ENCODE measurements around the gene NACA.
A peak's percentile ranks its signal among the peaks of the same experiment; 100 is the strongest.
"Not testable (repeated sequence)": the region's sequence is repeated elsewhere in the genome, so short reads cannot be mapped to it uniquely, and the experiment has no call there.

NACA gene

DNA sequence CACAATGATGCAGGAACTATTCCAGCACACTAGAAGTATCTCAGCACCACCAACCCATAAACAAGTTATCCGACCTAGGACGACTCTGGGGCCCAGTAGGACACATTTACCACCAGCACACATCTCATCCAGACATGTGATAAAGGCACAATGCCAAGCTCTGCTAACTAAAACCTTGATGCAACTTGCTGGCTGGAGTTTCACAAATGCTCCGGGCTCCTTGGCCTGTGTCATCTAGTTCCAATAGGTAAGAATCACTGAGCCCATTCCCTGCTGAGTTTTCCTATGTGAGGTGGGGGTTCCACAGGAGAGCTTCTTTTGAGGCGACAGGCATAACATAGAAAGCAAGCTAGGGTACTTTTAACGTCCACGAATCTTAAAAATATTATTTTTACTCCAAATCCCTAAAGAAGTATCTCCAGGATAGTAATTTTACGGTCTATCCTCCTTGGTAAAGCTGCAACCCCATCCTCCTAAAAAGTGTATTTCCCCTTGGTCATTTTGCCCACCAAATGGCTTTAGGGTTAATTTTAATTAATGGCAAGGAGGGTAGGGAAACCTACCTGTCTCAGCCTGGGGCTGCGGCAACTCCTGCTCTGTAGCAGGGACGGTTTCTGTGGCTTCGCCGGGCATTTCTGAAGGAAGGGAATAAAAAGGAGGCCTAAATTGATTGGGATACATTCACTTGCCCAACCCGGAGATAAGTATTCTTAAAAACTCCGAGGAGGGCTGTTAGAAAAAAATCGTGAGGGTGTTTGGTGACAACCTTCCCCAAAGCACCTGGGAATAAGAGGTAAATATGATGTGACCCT is 1.0 kb downstream of the NACA start:
- peak; percentile 60 for DNase-seq (ENCODE audit: low spot score)

DNA sequence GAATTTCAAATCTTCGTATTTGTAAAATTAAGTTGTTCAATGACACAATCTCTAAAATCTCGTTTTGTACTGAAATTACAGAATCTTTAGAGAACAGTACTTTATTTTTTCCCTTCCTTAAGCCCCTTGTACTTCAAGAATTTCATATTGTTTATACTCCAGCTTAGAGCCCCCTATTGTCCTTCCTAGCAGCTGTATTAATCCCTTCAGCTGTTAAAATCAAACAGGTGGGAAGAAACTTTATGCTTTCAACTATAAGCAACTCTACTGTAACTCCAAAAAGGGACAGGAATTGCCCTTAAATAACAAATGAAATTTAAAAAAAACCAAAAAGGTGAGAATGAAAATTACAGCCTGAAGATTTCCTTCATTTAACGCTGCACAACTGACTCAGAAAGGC is 1.7 kb downstream of the NACA start:
- DNase-seq (ENCODE audit: low spot score), result no peak

DNA sequence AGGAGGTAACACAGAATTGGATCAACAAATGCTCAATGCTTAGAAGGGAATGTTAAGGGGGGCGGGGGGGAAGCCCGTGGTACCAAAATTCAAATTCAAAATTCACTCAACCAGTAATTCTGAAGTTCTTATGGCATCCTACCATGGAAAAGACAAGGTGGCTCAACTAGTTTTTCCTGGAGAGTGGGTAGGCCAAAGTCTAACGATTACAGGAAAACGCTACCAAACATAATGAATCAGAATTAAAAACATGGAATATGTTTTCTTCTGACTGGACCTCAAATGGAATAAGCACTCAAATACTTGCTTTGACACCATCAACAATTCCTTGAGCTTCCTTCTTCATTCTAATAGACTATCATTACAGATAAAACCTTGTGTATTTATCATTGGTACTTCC is 2.3 kb downstream of the NACA start:
- no peak for DNase-seq (ENCODE audit: low spot score)

DNA sequence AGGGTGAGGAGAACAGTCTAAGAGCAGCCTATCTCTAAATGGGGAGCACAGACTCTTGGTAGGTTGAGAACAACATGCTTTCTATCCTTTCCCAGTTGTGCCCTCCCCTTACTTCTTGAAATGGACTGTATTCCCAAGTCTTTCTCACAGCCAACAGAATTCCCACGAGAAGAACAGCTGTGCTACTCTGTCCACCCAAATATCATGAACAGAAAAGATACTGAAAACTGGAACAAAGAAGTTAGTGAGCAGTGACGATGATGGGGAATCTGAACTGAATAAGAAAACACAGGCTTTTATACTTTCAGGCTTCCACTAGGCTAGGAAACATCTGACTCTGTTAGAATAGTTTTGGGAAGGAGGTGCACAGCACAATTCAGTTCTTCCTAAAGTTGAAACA is 3.4 kb downstream of the NACA start:
- DNase-seq (ENCODE audit: low spot score), result no peak

DNA sequence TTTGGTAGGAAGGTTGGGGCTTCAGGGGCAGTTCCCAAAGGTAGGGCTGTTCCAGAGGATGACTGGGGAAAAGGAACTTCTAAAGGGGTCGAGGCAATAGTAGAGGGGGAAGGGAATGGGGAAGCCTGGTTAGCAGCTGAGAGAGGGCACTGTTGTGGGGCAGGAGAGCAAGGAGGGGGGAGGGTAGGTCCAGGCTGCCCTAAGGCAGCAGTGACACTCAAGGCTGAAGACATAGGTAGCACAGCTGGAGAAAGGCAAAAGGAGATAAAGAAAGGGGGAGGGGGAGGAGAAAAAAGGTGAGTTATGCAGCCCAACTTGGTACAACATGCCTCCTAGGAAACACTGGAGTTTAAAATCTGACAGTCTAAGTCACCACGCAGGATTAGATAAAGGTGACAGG is 3.9 kb downstream of the NACA start:
- no peak for DNase-seq (ENCODE audit: low spot score)

DNA sequence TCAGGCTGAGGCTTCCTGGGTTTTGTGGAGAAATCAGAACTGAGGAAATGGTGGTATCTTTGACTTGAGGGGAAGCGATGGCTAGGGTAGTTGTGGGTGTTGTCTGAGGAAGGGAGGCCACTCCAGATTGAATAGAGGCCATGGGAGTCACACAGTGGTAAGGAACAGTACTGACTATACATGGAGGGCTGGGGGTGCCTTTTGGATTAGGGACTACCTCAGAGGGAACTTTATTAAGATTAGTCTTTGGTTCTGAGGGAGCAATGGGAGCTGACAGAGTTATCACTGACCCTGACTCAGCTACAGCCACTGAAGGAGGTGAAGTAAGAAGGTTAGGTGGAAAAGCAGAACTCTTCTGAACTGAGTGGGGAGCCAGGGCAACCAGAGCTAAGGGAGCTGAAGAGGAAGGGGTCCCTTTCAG is 4.4 kb downstream of the NACA start:
- DNase-seq (ENCODE audit: low spot score), result no peak

DNA sequence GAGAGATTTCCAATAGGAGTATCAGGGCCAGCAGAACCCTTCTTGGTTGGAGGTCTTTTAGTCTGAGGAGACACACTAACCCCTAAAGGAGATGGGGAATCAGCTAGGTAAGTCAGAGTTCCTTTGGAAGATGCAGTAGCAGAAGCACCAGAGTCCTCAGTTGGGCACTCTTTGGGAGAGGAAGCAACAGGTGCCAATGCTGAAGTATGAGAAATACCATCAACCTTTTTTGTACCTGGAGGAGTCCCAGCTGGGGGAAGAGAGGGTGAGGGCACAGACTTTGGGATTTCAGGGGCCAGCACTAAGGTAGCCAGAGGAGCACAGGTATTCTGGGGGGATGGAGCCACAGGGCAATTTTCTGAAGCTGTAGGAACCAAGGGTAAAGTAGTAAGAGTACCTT is 6.0 kb downstream of the NACA start:
- DNase-seq (ENCODE audit: low spot score), result no peak

DNA sequence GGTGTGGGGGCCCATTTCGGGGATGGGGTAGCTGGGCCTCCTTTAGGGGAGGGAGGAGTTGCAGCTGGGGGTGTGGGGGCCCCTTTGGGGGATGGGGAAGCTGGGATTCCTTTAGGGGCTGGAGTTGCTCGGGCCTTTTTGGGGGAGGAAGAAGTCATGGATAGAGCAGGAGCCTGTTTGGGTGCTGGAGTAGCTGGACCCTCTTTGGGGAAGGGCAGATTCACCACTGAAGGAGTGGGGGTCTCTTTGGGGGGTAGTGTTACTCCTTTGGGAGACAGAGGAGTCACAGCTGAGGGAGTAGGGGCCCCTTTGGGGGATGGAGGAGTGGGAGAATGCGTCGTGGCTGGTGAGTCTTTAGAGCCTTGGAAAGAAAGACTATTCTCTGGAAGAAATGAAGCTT is 6.5 kb downstream of the NACA start:
- no peak for DNase-seq (ENCODE audit: low spot score)

DNA sequence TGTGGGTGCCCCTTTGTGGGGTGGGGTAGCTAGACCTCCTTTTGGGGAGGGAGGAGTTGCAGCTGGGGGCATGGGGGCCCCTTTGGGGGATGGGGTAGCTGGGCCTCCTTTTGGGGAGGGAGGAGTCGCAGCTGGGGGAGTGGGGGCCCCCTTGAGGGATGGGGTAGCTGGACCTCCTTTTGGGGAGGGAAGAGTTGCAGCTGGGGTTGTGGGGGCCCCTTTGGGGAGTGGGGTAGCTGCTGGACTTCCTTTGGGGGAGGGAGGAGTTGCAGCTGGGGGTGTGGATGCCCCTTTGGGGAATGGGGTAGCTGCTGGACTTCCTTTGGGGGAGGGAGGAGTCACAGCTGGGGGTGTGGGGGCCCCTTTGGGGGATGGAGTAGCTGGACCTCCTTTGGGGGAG is 7.0 kb downstream of the NACA start:
- DNase-seq (ENCODE audit: low spot score), result no peak

DNA sequence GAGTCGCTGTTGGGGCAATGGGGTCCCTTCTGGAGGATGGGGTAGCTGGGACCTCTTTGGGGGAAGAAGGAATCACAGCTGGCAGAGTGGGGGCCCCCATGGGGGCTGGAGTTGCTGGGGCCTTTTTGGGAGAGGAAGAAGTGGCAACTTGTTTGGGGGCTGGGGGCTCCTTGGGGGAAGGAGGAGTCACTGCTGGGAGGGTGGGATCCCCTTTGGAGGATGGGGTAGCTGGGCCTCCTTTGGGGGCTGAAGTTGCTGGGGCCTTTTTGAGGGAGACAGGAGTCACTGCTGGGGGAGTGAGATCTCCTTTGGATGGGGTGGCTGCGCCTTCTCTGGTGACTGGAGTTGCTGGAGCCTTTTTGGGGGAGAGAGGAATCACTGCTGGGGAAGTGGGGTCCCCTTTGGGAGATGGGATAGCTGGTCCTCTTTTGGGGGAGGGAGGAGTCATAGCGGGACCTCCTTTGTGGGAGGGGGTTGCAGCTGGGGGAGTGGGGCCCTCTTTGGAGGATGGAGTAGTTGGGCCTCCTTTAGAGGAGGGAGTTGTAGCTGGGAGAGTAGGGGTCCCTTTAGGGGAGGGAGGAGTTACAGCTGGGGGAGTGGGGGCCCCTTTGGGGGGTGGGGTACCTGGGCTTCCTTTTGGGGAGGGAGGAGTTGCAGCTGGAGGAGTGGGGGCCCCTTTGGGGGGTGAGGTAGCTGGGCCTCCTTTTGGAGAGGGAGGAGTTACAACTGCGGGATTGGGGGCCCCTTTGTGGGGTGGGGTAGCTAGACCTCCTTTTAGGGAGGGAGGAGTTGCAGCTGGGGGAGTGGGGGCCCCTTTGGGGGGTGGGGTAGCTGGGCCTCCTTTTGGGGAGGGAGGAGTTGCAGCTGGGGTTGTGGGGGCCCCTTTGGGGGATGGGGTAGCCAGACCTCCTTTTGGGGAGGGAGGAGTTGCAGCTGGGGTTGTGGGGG is 7.9 kb downstream of the NACA start:
- DNase-seq (ENCODE audit: low spot score), result no peak

DNA sequence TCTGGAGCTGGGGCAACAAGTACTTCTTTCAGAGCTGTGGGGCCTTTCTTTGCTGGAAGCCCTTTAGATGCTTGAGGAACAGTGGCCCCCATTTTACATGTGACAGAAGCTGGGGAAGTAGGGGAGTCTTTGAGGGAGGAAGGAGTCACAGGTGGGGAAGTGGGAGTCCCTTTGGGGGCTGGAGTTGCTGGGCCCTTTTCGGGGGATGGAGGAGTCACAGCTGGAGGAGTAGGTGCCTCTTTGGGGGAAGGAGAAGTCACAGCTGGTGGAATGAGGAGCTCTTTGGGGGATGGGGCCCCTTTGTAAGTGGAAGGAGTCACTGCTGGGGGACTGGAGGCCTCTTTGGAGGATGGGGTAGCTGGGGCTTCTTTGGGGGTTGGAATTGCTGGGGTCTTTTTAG is 8.6 kb downstream of the NACA start:
- DNase-seq (ENCODE audit: low spot score), result no peak

DNA sequence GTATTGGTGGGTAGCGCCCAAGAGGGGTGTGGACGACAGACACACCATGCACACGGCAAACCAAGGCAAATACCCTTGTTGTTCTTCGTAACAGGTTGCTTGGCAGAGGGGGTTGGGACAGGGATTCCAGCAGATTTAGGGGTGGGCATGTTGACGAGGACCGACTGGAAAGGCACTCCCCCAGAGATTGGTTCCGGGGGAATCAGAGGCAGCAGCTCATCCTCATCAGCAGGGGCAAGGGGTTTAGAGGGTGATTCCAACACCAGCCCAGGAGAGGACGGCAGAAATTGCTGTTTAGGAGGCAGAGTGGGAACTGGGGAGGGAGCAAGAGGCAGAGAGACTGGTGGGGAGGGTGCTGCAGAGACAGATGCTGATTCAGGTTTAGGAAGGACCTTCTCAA is 9.3 kb downstream of the NACA start:
- no peak for DNase-seq (ENCODE audit: low spot score)

DNA sequence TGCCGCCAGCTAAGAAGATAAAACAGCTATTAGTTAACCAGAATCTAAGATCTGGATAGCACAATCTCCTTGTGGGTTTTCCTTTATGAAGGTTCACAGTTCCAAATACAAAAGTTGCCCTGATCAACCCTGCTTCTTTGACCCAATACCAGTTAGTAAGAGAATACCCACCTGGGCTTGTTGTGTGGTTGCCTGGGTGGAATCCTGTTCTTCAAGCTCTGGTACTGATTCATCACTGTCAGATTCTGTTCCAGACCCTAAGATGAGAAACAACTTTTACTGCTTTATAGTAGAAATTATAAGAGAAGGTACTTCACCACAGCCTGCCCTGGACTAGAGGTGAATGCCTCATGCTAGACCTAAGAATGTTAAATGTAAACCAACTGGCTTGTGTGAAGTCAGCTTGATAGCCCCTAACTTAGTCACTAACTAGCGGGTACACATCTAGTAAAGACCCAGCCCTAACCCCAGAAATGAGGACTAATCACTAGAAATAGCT is 10.6 kb downstream of the NACA start:
- DNase-seq (ENCODE audit: low spot score), result no peak

DNA sequence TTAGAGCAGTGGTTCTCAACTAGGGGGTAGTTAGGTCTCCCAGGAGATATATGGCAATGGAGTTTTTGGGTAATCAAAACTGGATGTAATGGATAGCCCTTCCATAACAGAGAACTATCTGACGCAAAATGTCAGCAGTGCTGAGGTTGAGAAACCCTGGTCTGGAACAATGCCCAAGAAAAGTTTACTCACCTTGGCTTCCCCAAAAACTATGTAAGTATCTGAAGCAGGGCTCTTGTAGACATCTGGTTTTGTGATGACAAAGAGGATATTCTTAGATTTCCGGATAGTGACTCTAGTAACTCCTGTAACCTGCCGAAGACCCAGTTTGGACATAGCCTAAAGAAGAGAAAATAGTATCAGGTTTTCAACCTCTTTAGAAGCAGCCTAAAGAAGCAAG is 11.8 kb downstream of the NACA start:
- no peak for DNase-seq (ENCODE audit: low spot score)

DNA sequence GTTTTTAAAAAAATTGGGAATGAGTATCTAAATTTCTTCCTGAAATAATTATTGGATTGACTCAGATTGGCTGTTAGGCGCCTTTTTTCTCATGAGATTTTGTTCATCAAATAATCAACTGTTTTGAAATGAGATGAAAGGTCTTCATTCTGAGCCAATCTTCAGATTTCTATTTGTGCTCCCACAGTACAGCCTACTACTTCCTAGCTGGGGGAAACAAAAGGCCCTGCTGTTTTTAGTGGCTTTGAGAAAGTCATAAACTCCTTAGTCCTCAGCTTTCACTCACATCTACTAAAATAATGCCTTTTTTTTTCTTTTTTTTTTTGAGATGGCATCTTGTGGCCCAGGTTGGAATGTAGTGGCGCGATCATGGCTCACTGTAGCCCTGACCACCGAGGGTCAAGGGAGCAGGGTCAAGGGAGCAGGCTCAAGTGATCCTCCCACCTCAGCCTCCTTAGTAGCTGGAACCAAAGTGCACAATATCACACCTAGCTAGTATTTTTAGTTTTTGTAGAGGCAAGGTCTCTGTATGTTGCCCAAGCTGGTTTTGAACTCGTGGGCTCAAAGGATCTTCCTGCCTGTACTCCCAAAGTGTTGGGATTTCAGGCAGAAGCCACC is 15.2 kb downstream of the NACA start:
- no peak for DNase-seq (ENCODE audit: low spot score)

DNA sequence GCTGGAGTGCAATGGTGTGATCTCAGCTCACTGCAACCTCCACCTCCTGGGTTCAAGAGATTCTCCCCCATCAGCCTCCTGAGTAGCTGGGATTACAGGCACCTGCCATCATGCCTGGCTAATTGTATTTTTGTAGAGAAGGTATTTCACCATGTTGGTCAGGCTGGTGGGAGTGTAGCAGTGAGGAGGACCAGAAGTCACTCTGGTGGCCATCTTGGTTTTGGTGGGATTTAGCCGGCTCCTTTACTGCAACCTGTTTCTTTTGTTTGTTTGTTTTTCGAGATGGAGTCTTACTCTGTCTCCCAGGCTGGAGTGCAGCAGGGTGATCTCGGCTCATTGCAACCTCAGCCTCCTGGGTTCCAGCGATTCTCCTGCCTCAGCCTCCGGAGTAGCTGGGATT is 20.6 kb downstream of the NACA start:
- not testable (repeated sequence) for DNase-seq (ENCODE audit: low spot score)

DNA sequence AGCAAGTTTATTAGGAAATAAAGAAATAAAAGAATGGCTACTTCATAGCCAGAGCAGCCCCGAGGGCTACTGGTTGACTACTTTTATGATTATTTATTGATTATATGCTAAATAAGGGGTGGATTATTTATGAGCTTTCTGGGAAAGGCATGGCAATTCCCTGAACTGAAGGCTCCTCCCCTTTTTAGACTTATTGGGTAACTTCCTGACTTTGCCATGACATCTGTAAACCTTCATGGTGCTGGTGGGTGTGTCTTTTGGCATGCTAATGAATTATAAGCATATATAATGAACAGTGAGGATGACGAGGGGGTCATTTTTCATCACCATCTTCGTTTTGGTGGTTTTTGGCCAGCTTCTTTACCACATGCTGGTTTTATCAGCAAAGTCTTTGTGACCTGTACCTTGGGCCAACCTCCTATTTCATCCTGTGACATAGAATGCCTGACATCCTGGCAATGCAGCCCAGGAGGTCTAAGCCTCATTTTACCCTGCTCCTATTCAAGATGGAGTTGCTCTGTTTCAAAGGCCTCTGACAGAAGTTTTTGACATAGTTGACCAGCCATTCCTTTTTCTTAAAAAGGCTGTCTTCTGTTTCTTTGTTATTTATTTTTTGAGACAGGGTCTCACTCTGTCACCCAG is 26.0 kb downstream of the NACA start:
- no peak for DNase-seq (ENCODE audit: low spot score)

DNA sequence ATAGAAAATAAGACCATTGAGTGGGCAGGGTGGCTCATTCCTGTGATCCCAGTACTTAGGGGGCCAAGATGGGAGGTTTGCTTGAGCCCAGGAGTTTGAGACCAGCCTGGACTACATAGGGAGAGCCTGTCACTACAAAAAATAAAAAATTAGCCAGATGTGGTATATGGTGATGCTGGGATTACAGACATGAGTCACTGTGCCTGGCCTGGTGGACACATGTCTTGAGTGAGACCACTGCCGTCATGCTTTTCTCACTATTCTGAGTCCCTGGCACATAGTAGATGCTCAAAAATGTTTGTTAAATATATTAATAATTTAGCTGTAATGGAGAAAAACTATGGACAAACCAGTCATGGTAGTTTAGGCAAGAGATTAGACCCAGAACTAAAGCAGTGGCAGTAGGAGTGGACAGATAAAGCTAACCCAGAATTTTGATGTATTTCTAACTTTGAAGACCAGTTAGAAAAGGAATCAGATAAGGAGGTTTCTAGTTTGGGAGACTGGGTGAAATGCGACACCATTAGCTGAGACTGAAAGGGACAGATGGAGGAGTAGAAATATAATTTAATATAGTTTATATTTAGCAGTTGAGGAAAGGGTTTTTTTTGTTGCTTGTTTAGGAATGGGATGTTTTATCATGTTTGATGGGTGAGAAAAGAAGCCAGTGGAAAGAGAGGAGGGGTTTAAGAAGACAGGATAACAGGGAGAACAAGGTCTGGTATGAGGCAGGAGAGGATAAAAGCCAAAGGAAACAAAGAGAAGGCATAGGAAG is 29.6 kb downstream of the NACA start:
- DNase-seq (ENCODE audit: low spot score), result no peak

DNA sequence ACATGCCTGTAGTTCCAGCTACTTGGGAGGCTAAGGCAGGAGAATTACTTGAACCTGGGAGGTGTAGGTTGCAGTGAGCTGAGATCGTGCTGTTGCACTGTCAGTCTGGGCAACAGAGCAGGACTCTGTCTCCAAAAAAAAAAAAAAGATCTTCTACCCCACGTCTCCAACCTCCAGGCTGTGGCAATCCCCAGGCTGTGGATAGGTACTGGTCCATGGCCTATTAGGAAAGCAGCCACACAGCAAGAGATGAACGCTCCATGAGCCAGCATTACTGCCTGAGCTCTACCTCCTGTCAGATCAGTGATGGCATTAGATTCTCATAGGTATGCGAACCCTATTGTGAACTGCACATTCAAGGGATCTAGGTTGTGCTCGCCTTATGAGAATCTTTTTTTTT is 30.9 kb downstream of the NACA start:
- no peak for DNase-seq (ENCODE audit: low spot score)

DNA sequence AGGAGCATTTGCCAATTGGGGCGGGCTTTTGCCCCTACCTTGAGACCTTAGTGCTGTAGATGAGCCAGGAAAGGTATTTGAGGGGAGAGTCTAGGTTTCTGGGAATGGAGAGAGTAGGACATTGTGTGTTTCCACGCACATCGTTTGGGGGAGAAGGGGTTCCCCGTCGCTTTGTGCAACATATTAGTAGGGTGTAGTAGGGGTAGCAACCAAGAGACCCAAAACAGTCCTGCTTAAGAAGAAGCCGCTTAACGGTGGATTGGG is 36.3 kb downstream of the NACA start:
- no peak for DNase-seq (ENCODE audit: low spot score)

DNA sequence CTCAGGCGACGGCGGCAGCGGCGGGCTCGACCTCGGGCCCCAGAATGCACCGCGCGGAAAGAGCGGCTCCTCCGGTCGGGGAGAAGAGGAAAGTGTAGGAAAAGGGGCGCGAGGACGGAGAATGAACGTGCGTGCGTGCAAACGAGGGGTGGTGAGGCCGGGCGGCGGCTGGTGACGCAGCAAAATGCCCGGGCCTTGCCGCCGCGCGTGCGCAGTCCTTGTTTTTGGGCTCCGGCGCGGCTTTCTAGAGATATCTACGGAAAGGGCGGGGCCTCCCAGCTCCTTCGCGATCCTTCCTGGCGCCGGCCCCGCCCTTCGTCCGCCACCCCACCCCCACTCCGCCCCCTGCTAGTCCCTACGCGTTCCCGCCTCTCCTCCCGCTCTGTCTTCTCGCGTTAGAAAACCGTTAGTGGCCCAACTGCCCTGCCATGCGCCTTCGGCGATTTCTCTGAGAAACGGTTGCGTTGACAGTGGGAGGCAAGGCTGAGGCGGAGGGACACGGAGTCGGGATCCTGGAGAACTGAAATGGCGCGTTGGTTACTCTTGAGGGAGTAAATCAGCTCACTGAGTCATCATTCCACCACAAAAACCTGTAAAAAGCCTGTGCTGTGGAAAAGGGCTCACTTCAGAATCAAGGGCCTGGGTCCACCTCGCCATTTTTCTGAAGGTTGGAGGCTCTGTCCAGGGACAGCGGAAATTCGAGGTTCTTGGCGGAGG is 36.8 kb downstream of the NACA start, which contains the start of gene PTGES3:
Gene PTGES3, minus strand, starts transcription at position 156 of the 717 bp plus-strand sequence. CDS start 285 bp downstream, outside the sequence.
- DNase-seq (ENCODE audit: low spot score), result peak; percentile 94

Data from hepatic stellate cell (primary cell).